WERI-Rb-1 (cell line): ENCODE data around the gene FAM20B.
A peak's percentile ranks its signal among the peaks of the same experiment; 100 is the strongest.

Source experiments
- DNase-seq: peaks from one replicate; pipeline ENCODE4 v3.0.0-alpha.2; 2020
- H3K27ac ChIP-seq: fragments of 250-450 bp; sonication (Bioruptor Pico); 2 replicates; pipeline ENCODE4 v1.5.1; 2020; ENCODE audit warnings: mild to moderate bottlenecking, moderate library complexity
- H3K27me3 ChIP-seq: fragments of 250-450 bp; sonication (Bioruptor Pico); 2 replicates; pipeline ENCODE4 v1.5.1; 2021; ENCODE audit warnings: mild to moderate bottlenecking, low read depth, moderate library complexity; ENCODE audit not compliant: insufficient read depth, severe bottlenecking
- H3K36me3 ChIP-seq: fragments of 250-450 bp; sonication (Bioruptor Pico); 2 replicates; pipeline ENCODE4 v1.5.1; 2020; ENCODE audit warnings: mild to moderate bottlenecking, moderate library complexity
- H3K4me3 ChIP-seq: 2 replicates; pipeline ENCODE4 v1.5.1; 2011; ENCODE audit warnings: low read depth, mild to moderate bottlenecking, control low read depth, low read length
- H3K9me3 ChIP-seq: fragments of 250-450 bp; sonication (Bioruptor Pico); 2 replicates; pipeline ENCODE4 v1.5.1; 2021; ENCODE audit warnings: mild to moderate bottlenecking, moderate library complexity; ENCODE audit not compliant: severe bottlenecking
- CTCF ChIP-seq: IDR thresholded peaks from 2 replicates; pipeline ENCODE4 v1.5.1; 2011; ENCODE audit warnings: low read depth, mild to moderate bottlenecking, control low read depth, inconsistent platforms, low read length

The FAM20B gene

GRCh38 chr1:179107706-179108629, 82.3 kb downstream of the FAM20B start:
- no peak for TF ChIP-seq CTCF
- H3K27ac ChIP-seq = no peak overlapping the region; the same call in 1 of the 2 replicates
- no peak for DNase-seq
- H3K36me3 ChIP-seq = peaks cover 68% of the 10 kb centered on the region
- H3K27me3 ChIP-seq = no peaks in the 10 kb centered on the region
- H3K4me3 ChIP-seq = no peak overlapping the region
- H3K9me3 ChIP-seq = no peaks in the 10 kb centered on the region

- no peak overlapping the region for H3K27ac ChIP-seq
Observed at GRCh38 chr1:179108644-179109043, 83.0 kb downstream of the FAM20B start.

DNA sequence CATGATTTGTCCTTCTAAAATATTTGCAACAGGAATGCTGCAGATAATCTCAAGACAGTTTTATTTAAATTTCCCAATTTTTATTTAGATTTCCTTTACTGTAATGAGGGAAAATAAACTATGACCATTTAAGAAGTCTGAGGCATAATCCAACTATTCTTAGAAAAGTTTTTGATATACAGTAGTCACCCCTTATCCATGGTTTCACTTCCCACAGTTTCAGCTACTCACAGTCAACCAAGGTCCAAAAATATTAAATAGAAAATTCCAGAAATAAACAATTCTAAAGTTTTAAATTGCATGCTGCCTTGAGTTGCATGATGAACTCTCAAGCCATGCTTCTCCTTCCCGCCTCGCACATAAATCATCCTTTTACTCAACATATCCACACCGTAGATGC, 89.5 kb downstream of the FAM20B start:
- Histone ChIP-seq H3K27me3 (no peaks in the 10 kb centered on the region), H3K27ac (no peak overlapping the region), H3K36me3 (peaks cover 89% of the 10 kb centered on the region), H3K4me3 (no peak overlapping the region), H3K9me3 (no peaks in the 10 kb centered on the region)
- DNase-seq = no peak
- no peak for TF ChIP-seq CTCF

More at GRCh38 chr1:179108644-179109043, 83.0 kb downstream of the FAM20B start:
- H3K36me3 ChIP-seq = peaks cover 73% of the 10 kb centered on the region
- no peaks in the 10 kb centered on the region for H3K9me3 ChIP-seq
- no peaks in the 10 kb centered on the region for H3K27me3 ChIP-seq
- H3K4me3 ChIP-seq = no peak overlapping the region
- TF ChIP-seq CTCF = no peak
- DNase-seq = no peak

- peak overlapping the region; percentile 63 for H3K27ac ChIP-seq
- no peak overlapping the region for H3K4me3 ChIP-seq
- no peak for TF ChIP-seq CTCF
- no peaks in the 10 kb centered on the region for H3K27me3 ChIP-seq
- no peak for DNase-seq
- H3K36me3 ChIP-seq = peaks cover 62% of the 10 kb centered on the region
- no peaks in the 10 kb centered on the region for H3K9me3 ChIP-seq
Observed at GRCh38 chr1:179119513-179119912, 93.8 kb downstream of the FAM20B start.

- no peaks in the 10 kb centered on the region for H3K9me3 ChIP-seq
- peaks cover 60% of the 10 kb centered on the region for H3K36me3 ChIP-seq
- H3K4me3 ChIP-seq = peak overlapping the region; percentile 2; the same call in 1 of the 2 replicates
- TF ChIP-seq CTCF = no peak
- no peak for DNase-seq
- no peaks in the 10 kb centered on the region for H3K27me3 ChIP-seq
- H3K27ac ChIP-seq = peak overlapping the region; percentile 63
Observed at GRCh38 chr1:179120736-179121135, 95.0 kb downstream of the FAM20B start.
